HEK293 (cell line): ENCODE results near the gene PRX.

Experiments
- HOXA7 ChIP-seq: sonication (generic); formaldehyde crosslinking; IDR thresholded peaks from 2 replicates; pipeline ENCODE4 v1.8.1; 2022; ENCODE audit warnings: missing genetic modification reagents, borderline replicate concordance
- HOXD13 ChIP-seq: sonication (generic); formaldehyde crosslinking; IDR thresholded peaks from 2 replicates; pipeline ENCODE4 v1.8.0; 2022; ENCODE audit warnings: missing genetic modification reagents, borderline replicate concordance
- KLF1 ChIP-seq: fragments of 450-650 bp; formaldehyde crosslinking; IDR thresholded peaks from 2 replicates; pipeline ENCODE4 v1.5.1; 2016; ENCODE audit warnings: missing biosample characterization, missing genetic modification characterization
- KLF9 ChIP-seq: fragments of 450-650 bp; formaldehyde crosslinking; IDR thresholded peaks from 2 replicates; pipeline ENCODE4 v1.5.1; 2016; ENCODE audit warnings: missing biosample characterization, missing genetic modification characterization, low read depth
- ZBTB1 ChIP-seq: fragments of 450-650 bp; formaldehyde crosslinking; IDR thresholded peaks from 2 replicates; pipeline ENCODE4 v1.5.1; 2016; ENCODE audit warnings: missing biosample characterization, missing genetic modification characterization
- ZFP3 ChIP-seq: fragments of 450-650 bp; formaldehyde crosslinking; IDR thresholded peaks from 2 replicates; pipeline ENCODE4 v1.5.1; 2016; ENCODE audit warnings: low read depth, missing biosample characterization, missing genetic modification characterization
- ZFP41 ChIP-seq: fragments of 450-650 bp; formaldehyde crosslinking; IDR thresholded peaks from 2 replicates; pipeline ENCODE4 v1.5.1; 2016; ENCODE audit warnings: missing biosample characterization, missing genetic modification characterization, borderline replicate concordance
- ZIC2 ChIP-seq: fragments of 450-650 bp; formaldehyde crosslinking; IDR thresholded peaks from 2 replicates; pipeline ENCODE4 v1.5.1; 2016; ENCODE audit warnings: missing biosample characterization, missing genetic modification characterization
- ZNF114 ChIP-seq: fragments of 450-650 bp; formaldehyde crosslinking; IDR thresholded peaks from 2 replicates; pipeline ENCODE4 v1.5.0; 2017; ENCODE audit warnings: missing biosample characterization, missing genetic modification characterization
- ZNF140 ChIP-seq: fragments of 450-650 bp; formaldehyde crosslinking; IDR thresholded peaks from 2 replicates; pipeline ENCODE4 v1.5.1; 2016; ENCODE audit warnings: missing biosample characterization, missing genetic modification characterization
- ZNF184 ChIP-seq: fragments of 450-650 bp; IDR thresholded peaks from 2 replicates; pipeline ENCODE4 v1.5.1; 2018; ENCODE audit warnings: missing biosample characterization, mild to moderate bottlenecking, missing genetic modification characterization
- ZNF19 ChIP-seq: fragments of 450-650 bp; formaldehyde crosslinking; IDR thresholded peaks from 2 replicates; pipeline ENCODE4; 2016; ENCODE audit warnings: missing biosample characterization, missing genetic modification characterization, low read depth
- ZNF292 ChIP-seq: fragments of 450-650 bp; formaldehyde crosslinking; IDR thresholded peaks from 2 replicates; pipeline ENCODE4 v1.5.1; 2016; ENCODE audit warnings: low read depth, missing biosample characterization, missing genetic modification characterization, borderline replicate concordance
- ZNF391 ChIP-seq: fragments of 450-650 bp; formaldehyde crosslinking; IDR thresholded peaks from 2 replicates; pipeline ENCODE4 v1.5.1; 2016; ENCODE audit warnings: low read depth, missing biosample characterization, missing genetic modification characterization, borderline replicate concordance
- ZNF416 ChIP-seq: fragments of 450-650 bp; formaldehyde crosslinking; IDR thresholded peaks from 2 replicates; pipeline ENCODE4 v1.5.1; 2016; ENCODE audit warnings: missing biosample characterization, missing genetic modification characterization
- ZNF423 ChIP-seq: fragments of 450-650 bp; formaldehyde crosslinking; IDR thresholded peaks from 2 replicates; pipeline ENCODE4 v1.5.1; 2016; ENCODE audit warnings: missing biosample characterization, missing genetic modification characterization
- ZNF501 ChIP-seq: fragments of 450-650 bp; formaldehyde crosslinking; IDR thresholded peaks from 2 replicates; pipeline ENCODE4 v1.5.1; 2016; ENCODE audit warnings: missing biosample characterization, missing genetic modification characterization
- ZNF548 ChIP-seq: fragments of 450-650 bp; formaldehyde crosslinking; IDR thresholded peaks from 2 replicates; pipeline ENCODE4 v1.5.1; 2016; ENCODE audit warnings: missing biosample characterization, missing genetic modification characterization
- ZNF571 ChIP-seq: fragments of 450-650 bp; formaldehyde crosslinking; IDR thresholded peaks from 2 replicates; pipeline ENCODE4 v1.5.0; 2017; ENCODE audit warnings: missing biosample characterization, missing genetic modification characterization
- ZNF747 ChIP-seq: fragments of 450-650 bp; formaldehyde crosslinking; IDR thresholded peaks from 2 replicates; pipeline ENCODE4 v1.5.1; 2016; ENCODE audit warnings: missing biosample characterization, missing genetic modification characterization
- TF ChIP-seq, protein P1 (sequence below): fragments of 450-650 bp; formaldehyde crosslinking; IDR thresholded peaks from 2 replicates; pipeline ENCODE4 v1.5.1; 2016; ENCODE audit warnings: missing biosample characterization, missing genetic modification characterization, borderline replicate concordance
- TF ChIP-seq, protein P2 (sequence below): fragments of 450-650 bp; formaldehyde crosslinking; IDR thresholded peaks from 2 replicates; pipeline ENCODE4 v1.5.1; 2016; ENCODE audit warnings: missing biosample characterization, missing genetic modification characterization
- TF ChIP-seq, protein P3 (sequence below): fragments of 450-650 bp; formaldehyde crosslinking; IDR thresholded peaks from 2 replicates; pipeline ENCODE4 v1.5.1; 2016; ENCODE audit warnings: missing biosample characterization, missing genetic modification characterization, borderline replicate concordance
- TF ChIP-seq, protein P4 (sequence below): fragments of 450-650 bp; formaldehyde crosslinking; conservative IDR thresholded peaks from 2 replicates; pipeline ENCODE4 v1.5.1; 2016; ENCODE audit warnings: low read depth, missing biosample characterization, missing genetic modification characterization

Gene PRX

DNA sequence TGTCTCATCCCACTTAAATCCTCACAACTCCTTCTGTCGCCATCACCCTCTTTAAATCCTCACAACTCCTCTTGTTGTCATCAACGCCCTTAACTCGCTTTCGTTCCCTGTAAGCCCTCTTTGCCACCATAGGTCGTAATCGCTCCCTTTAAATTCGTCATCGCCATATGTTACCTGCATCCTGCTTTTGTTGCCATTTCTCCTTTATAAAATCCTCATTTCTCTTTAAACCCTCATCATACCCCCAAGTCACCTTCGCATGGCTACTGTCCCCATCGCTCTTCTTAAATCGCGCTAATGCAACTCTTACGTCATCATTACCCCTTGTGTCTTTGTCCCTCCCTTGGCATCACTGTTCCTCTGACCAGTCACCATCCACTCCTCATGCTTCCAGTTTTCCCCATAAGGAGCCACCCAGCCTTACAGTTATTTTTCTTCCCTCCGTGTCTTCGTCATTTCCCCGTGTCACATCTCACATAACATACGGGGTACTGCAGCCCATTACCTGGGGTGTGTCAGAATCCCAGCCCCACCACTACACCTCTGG, 64.1 kb downstream of the PRX start (continued):
- TF ChIP-seq, protein P1, sequence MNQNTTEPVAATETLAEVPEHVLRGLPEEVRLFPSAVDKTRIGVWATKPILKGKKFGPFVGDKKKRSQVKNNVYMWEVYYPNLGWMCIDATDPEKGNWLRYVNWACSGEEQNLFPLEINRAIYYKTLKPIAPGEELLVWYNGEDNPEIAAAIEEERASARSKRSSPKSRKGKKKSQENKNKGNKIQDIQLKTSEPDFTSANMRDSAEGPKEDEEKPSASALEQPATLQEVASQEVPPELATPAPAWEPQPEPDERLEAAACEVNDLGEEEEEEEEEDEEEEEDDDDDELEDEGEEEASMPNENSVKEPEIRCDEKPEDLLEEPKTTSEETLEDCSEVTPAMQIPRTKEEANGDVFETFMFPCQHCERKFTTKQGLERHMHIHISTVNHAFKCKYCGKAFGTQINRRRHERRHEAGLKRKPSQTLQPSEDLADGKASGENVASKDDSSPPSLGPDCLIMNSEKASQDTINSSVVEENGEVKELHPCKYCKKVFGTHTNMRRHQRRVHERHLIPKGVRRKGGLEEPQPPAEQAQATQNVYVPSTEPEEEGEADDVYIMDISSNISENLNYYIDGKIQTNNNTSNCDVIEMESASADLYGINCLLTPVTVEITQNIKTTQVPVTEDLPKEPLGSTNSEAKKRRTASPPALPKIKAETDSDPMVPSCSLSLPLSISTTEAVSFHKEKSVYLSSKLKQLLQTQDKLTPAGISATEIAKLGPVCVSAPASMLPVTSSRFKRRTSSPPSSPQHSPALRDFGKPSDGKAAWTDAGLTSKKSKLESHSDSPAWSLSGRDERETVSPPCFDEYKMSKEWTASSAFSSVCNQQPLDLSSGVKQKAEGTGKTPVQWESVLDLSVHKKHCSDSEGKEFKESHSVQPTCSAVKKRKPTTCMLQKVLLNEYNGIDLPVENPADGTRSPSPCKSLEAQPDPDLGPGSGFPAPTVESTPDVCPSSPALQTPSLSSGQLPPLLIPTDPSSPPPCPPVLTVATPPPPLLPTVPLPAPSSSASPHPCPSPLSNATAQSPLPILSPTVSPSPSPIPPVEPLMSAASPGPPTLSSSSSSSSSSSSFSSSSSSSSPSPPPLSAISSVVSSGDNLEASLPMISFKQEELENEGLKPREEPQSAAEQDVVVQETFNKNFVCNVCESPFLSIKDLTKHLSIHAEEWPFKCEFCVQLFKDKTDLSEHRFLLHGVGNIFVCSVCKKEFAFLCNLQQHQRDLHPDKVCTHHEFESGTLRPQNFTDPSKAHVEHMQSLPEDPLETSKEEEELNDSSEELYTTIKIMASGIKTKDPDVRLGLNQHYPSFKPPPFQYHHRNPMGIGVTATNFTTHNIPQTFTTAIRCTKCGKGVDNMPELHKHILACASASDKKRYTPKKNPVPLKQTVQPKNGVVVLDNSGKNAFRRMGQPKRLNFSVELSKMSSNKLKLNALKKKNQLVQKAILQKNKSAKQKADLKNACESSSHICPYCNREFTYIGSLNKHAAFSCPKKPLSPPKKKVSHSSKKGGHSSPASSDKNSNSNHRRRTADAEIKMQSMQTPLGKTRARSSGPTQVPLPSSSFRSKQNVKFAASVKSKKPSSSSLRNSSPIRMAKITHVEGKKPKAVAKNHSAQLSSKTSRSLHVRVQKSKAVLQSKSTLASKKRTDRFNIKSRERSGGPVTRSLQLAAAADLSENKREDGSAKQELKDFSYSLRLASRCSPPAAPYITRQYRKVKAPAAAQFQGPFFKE, result no peak
- TF ChIP-seq ZFP3 (tag by site-specific recombination) (no peak), ZBTB1 (tag by site-specific recombination) (0 out of 2 replicates have a peak, but pooled peaks have one; percentile 31), ZNF114 (tag by site-specific recombination) (no peak), ZNF747 (no peak), HOXA7 (CRISPR knock-in tag) (no peak), ZIC2 (tag by site-specific recombination) (no peak; the same call in 1 of the 2 replicates), ZNF571 (no peak), KLF9 (peak; percentile 14; the same call in 1 of the 2 replicates), ZNF391 (tag by site-specific recombination) (peak; percentile 88), ZNF416 (tag by site-specific recombination) (no peak; the same call in 1 of the 2 replicates), ZNF19 (tag by site-specific recombination) (no peak), ZNF140 (tag by site-specific recombination) (no peak), HOXD13 (no peak), KLF1 (tag by site-specific recombination) (peak; percentile 30), ZNF548 (no peak), ZFP41 (tag by site-specific recombination) (no peak), ZNF184 (tag by site-specific recombination) (no peak), ZNF501 (tag by site-specific recombination) (no peak; the same call in 1 of the 2 replicates), ZNF423 (tag by site-specific recombination) (no peak), ZNF292 (tag by site-specific recombination) (no peak)
- TF ChIP-seq, protein P2, sequence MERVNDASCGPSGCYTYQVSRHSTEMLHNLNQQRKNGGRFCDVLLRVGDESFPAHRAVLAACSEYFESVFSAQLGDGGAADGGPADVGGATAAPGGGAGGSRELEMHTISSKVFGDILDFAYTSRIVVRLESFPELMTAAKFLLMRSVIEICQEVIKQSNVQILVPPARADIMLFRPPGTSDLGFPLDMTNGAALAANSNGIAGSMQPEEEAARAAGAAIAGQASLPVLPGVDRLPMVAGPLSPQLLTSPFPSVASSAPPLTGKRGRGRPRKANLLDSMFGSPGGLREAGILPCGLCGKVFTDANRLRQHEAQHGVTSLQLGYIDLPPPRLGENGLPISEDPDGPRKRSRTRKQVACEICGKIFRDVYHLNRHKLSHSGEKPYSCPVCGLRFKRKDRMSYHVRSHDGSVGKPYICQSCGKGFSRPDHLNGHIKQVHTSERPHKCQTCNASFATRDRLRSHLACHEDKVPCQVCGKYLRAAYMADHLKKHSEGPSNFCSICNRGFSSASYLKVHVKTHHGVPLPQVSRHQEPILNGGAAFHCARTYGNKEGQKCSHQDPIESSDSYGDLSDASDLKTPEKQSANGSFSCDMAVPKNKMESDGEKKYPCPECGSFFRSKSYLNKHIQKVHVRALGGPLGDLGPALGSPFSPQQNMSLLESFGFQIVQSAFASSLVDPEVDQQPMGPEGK, result peak; percentile 64
- TF ChIP-seq, protein P3, sequence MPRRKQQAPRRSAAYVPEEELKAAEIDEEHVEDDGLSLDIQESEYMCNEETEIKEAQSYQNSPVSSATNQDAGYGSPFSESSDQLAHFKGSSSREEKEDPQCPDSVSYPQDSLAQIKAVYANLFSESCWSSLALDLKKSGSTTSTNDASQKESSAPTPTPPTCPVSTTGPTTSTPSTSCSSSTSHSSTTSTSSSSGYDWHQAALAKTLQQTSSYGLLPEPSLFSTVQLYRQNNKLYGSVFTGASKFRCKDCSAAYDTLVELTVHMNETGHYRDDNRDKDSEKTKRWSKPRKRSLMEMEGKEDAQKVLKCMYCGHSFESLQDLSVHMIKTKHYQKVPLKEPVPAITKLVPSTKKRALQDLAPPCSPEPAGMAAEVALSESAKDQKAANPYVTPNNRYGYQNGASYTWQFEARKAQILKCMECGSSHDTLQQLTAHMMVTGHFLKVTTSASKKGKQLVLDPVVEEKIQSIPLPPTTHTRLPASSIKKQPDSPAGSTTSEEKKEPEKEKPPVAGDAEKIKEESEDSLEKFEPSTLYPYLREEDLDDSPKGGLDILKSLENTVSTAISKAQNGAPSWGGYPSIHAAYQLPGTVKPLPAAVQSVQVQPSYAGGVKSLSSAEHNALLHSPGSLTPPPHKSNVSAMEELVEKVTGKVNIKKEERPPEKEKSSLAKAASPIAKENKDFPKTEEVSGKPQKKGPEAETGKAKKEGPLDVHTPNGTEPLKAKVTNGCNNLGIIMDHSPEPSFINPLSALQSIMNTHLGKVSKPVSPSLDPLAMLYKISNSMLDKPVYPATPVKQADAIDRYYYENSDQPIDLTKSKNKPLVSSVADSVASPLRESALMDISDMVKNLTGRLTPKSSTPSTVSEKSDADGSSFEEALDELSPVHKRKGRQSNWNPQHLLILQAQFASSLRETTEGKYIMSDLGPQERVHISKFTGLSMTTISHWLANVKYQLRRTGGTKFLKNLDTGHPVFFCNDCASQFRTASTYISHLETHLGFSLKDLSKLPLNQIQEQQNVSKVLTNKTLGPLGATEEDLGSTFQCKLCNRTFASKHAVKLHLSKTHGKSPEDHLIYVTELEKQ (tag by site-specific recombination), result peak; percentile 23; the same call in 1 of the 2 replicates
- TF ChIP-seq, protein P4, sequence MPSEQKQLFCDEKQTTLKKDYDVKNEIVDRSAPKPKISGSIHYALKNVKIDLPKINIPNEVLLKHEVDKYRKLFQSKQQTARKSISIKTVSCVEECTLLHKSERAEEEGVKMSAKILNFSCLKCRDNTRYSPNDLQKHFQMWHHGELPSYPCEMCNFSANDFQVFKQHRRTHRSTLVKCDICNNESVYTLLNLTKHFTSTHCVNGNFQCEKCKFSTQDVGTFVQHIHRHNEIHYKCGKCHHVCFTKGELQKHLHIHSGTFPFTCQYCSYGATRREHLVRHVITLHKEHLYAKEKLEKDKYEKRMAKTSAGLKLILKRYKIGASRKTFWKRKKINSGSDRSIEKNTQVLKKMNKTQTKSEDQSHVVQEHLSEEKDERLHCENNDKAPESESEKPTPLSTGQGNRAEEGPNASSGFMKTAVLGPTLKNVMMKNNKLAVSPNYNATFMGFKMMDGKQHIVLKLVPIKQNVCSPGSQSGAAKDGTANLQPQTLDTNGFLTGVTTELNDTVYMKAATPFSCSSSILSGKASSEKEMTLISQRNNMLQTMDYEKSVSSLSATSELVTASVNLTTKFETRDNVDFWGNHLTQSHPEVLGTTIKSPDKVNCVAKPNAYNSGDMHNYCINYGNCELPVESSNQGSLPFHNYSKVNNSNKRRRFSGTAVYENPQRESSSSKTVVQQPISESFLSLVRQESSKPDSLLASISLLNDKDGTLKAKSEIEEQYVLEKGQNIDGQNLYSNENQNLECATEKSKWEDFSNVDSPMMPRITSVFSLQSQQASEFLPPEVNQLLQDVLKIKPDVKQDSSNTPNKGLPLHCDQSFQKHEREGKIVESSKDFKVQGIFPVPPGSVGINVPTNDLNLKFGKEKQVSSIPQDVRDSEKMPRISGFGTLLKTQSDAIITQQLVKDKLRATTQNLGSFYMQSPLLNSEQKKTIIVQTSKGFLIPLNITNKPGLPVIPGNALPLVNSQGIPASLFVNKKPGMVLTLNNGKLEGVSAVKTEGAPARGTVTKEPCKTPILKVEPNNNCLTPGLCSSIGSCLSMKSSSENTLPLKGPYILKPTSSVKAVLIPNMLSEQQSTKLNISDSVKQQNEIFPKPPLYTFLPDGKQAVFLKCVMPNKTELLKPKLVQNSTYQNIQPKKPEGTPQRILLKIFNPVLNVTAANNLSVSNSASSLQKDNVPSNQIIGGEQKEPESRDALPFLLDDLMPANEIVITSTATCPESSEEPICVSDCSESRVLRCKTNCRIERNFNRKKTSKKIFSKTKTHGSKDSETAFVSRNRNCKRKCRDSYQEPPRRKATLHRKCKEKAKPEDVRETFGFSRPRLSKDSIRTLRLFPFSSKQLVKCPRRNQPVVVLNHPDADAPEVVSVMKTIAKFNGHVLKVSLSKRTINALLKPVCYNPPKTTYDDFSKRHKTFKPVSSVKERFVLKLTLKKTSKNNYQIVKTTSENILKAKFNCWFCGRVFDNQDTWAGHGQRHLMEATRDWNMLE, result no peak; the same call in 1 of the 2 replicates
